HG03060 (cell line): ENCODE results near the gene RAB40C.

Source experiments
- ATAC-seq: cut with Tn5 transposase; IDR thresholded peaks from one replicate; pipeline ENCODE4 v1.9.1; 2021; ENCODE audit warnings: low read depth, moderate number of reproducible peaks; ENCODE audit not compliant: unreplicated experiment

The RAB40C gene

GRCh38 chr16:574021-574760 lies 15.7 kb upstream of the RAB40C start:
- no peak for ATAC-seq

- no peak for ATAC-seq
Observed at GRCh38 chr16:575354-576196, 14.3 kb upstream of the RAB40C start.

GRCh38 chr16:576197-576822 lies 13.6 kb upstream of the RAB40C start:
- ATAC-seq, result no peak

GRCh38 chr16:576823-577201 lies 13.1 kb upstream of the RAB40C start:
- no peak for ATAC-seq

GRCh38 chr16:577796-578195 lies 12.1 kb upstream of the RAB40C start:
- no peak for ATAC-seq

- ATAC-seq, result no peak
Observed at GRCh38 chr16:578232-578869, 11.5 kb upstream of the RAB40C start.

GRCh38 chr16:578870-579405 lies 10.9 kb upstream of the RAB40C start:
- no peak for ATAC-seq

- ATAC-seq, result no peak
Observed at GRCh38 chr16:580141-580945, 9.5 kb upstream of the RAB40C start.

GRCh38 chr16:580946-581498 lies 8.8 kb upstream of the RAB40C start:
- ATAC-seq, result no peak

- ATAC-seq, result no peak
Observed at GRCh38 chr16:582218-582613, 7.7 kb upstream of the RAB40C start.

GRCh38 chr16:582614-583331 lies 7.1 kb upstream of the RAB40C start:
- no peak for ATAC-seq

- ATAC-seq, result no peak
Observed at GRCh38 chr16:583470-583814, 6.4 kb upstream of the RAB40C start.

GRCh38 chr16:583815-584591 lies 5.9 kb upstream of the RAB40C start:
- ATAC-seq, result no peak

- ATAC-seq, result no peak
Observed at GRCh38 chr16:585351-585750, 4.5 kb upstream of the RAB40C start.

GRCh38 chr16:586047-586644 lies 3.7 kb upstream of the RAB40C start:
- no peak for ATAC-seq

- no peak for ATAC-seq
Observed at GRCh38 chr16:586645-587590, 2.9 kb upstream of the RAB40C start.

GRCh38 chr16:588639-588888 lies 1.3 kb upstream of the RAB40C start:
- ATAC-seq, result peak; percentile 20
